Body of pancreas (tissue), 4 donors: ENCODE measurements around the gene SORCS2.

Experiments
- CTCF ChIP-seq, 7 experiments: fragments of 450-650 bp in 4 of 7; fragments of 200-600 bp in 3 of 7; sonication (generic) in 3 of 7; IDR thresholded peaks; one replicate each; pipeline ENCODE4 v1.5.1; 2016 to 2019; ENCODE audit warnings: antibody characterized with exemption in 7 of 7
- POLR2A ChIP-seq, 3 donors: fragments of 450-650 bp; IDR thresholded peaks; one replicate each; pipeline ENCODE4 v1.6.1; 2016; ENCODE audit warnings: antibody characterized with exemption in 3 of 3, mild to moderate bottlenecking in 2 of 3

DNA sequence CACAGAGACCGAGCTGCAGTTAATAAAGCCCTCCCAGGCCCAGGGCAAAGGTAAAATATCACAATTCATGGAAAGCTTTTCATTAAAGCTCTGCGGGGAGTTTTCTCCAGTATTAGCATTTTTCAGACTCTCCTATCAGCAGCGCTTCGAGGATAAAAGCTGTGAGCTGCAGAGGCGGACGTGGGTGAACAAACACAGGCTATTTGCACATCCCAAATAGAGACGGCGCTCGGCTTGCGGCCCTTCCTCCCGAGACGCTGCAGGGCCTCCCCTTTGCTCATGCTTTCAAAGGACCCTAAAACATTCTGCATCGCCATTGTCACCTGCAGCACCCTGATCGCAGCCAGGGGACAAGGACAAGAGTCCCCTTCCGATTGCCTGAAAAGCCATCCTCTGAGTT, 97.3 kb downstream of the SORCS2 start:
- TF ChIP-seq CTCF (IDR thresholded peaks at IDR 0.05) (no peak), POLR2A (IDR thresholded peaks at IDR 0.05) (no peak)
